H1 (cell line): Measurements from ENCODE around the gene FGD6. TPM values are rescaled to one million over a fixed set of nuclear protein-coding genes. Genes with fewer than 3 reads are reported as not detected.

Experiments
- CTCF ChIA-PET: fragments of 300-600 bp; sonication (Branson Sonifier 250); formaldehyde crosslinking; loops from one replicate; lab custom pipeline; 2021; ENCODE audit not compliant: partially characterized antibody; lab: Charles Lee
- POLR2A ChIA-PET: fragments of 300-600 bp; sonication (Branson Sonifier 250); formaldehyde crosslinking; loops from one replicate; lab custom pipeline; 2021; ENCODE audit warnings: inconsistent platforms; ENCODE audit not compliant: partially characterized antibody; lab: Charles Lee
- DNase-seq, 2 experiments: peaks; one replicate each; pipeline versions ENCODE4 v3.0.0 to v3.0.0-alpha.2; 2010 to 2022; ENCODE audit warnings: low spot score in 2 of 2, low read depth in 1 of 2, mixed read lengths in 1 of 2
- FAIRE-seq: peaks from 2 replicates; lab custom pipeline; 2011; peaks lifted over from hg19 to GRCh38; lab: Jason Lieb, UNC
- H2AFZ ChIP-seq: 2 replicates; pipeline ENCODE4 v1.8.1; 2012; ENCODE audit warnings: low read length, inconsistent platforms
- H2AK5ac ChIP-seq: 2 replicates; pipeline ENCODE4 v1.6.1; 2013; ENCODE audit warnings: low read depth, low read length
- H2BK120ac ChIP-seq: replicated peaks from 2 replicates; pipeline ENCODE3; 2013; ENCODE audit warnings: low read depth, low read length, inconsistent platforms
- H2BK12ac ChIP-seq: 2 replicates; pipeline ENCODE4 v1.6.1; 2013; ENCODE audit warnings: low read depth, low read length
- H2BK15ac ChIP-seq: 2 replicates; pipeline ENCODE4 v1.6.1; 2013; ENCODE audit warnings: low read length
- H2BK20ac ChIP-seq: 2 replicates; pipeline ENCODE4 v1.6.1; 2013; ENCODE audit warnings: low read length
- H2BK5ac ChIP-seq: 2 replicates; pipeline ENCODE4 v1.6.1; 2013; ENCODE audit warnings: low read depth, low read length
- H3K14ac ChIP-seq: 2 replicates; pipeline ENCODE4 v1.6.1; 2013; ENCODE audit warnings: inconsistent platforms; ENCODE audit not compliant: insufficient read length
- H3K18ac ChIP-seq: 2 replicates; pipeline ENCODE4 v1.6.1; 2013; ENCODE audit warnings: low read length; ENCODE audit errors: extremely low read depth
- H3K23ac ChIP-seq: 2 replicates; pipeline ENCODE4 v1.6.1; 2013; ENCODE audit warnings: inconsistent platforms; ENCODE audit not compliant: insufficient read length
- H3K23me2 ChIP-seq: 2 replicates; pipeline ENCODE4 v1.6.1; 2013; ENCODE audit warnings: low read depth, low read length
- H3K27ac ChIP-seq: 2 replicates; pipeline ENCODE4 v1.6.1; 2011; ENCODE audit warnings: low read depth, low read length, inconsistent platforms
- H3K27me3 ChIP-seq, 4 experiments: replicated peaks in 1 of 4; 1 replicate in 1 of 4; 2 replicates in 3 of 4; pipeline versions ENCODE4 v1.6.1 to v1.8.1; 2011 to 2013; ENCODE audit warnings: low read length in 3 of 4, mild to moderate bottlenecking in 3 of 4, inconsistent platforms in 2 of 4, mixed read lengths in 2 of 4, moderate library complexity in 1 of 4; ENCODE audit not compliant: control insufficient read depth in 3 of 4, insufficient read depth in 3 of 4; ENCODE audit errors: extremely low read depth in 1 of 4
- H3K36me3 ChIP-seq, 4 experiments: 2 replicates each; pipeline versions ENCODE4 v1.6.1 to v1.8.1; 2011 to 2013; ENCODE audit warnings: mild to moderate bottlenecking in 4 of 4, low read length in 3 of 4, moderate library complexity in 2 of 4, control low read depth in 1 of 4, inconsistent platforms in 1 of 4; ENCODE audit not compliant: insufficient read depth in 4 of 4, control insufficient read depth in 2 of 4
- H3K4ac ChIP-seq: replicated peaks from 2 replicates; pipeline ENCODE3; 2013; ENCODE audit warnings: low read length, low read depth, mixed read lengths, inconsistent platforms; ENCODE audit not compliant: insufficient read length
- H3K4me1 ChIP-seq, 4 experiments: replicated peaks in 1 of 4; 1 replicate in 1 of 4; 2 replicates in 3 of 4; pipeline versions ENCODE4 v1.6.1 to v1.8.1; 2011 to 2013; ENCODE audit warnings: low read length in 3 of 4, inconsistent platforms in 2 of 4, mixed read lengths in 1 of 4; ENCODE audit not compliant: insufficient read depth in 4 of 4, control insufficient read depth in 3 of 4
- H3K4me2 ChIP-seq, 2 experiments: 2 replicates each; pipeline versions ENCODE4 v1.6.1 to v1.8.1; 2011 to 2013; ENCODE audit warnings: low read depth in 2 of 2, low read length in 2 of 2, control low read depth in 1 of 2, inconsistent platforms in 1 of 2, mild to moderate bottlenecking in 1 of 2; ENCODE audit not compliant: insufficient read depth in 1 of 2
- H3K4me3 ChIP-seq, 4 experiments: fragments of 200-600, 300-600 bp in 1 of 4; sonication (generic), shearing (Covaris generic), sonication (Bioruptor Twin) in 1 of 4; 2 replicates each; pipeline versions ENCODE4 v1.5.1 to v1.8.1; 2011 to 2016; ENCODE audit warnings: low read length in 4 of 4, low read depth in 3 of 4, control low read depth in 2 of 4, inconsistent platforms in 2 of 4, mild to moderate bottlenecking in 2 of 4, mixed read lengths in 1 of 4, moderate library complexity in 1 of 4; ENCODE audit not compliant: insufficient read depth in 2 of 4; ENCODE audit errors: extremely low read depth in 1 of 4
- H3K56ac ChIP-seq: replicated peaks from 2 replicates; pipeline ENCODE3; 2013; ENCODE audit warnings: low read depth, mild to moderate bottlenecking, mixed read lengths, low read length, inconsistent platforms; ENCODE audit not compliant: insufficient read length
- H3K79me1 ChIP-seq: 2 replicates; pipeline ENCODE4 v1.6.1; 2013; ENCODE audit warnings: low read depth, low read length, control low read depth
- H3K79me2 ChIP-seq, 2 experiments: 2 replicates each; pipeline versions ENCODE4 v1.6.1 to v1.8.1; 2012 to 2013; ENCODE audit warnings: low read length in 2 of 2, mild to moderate bottlenecking in 2 of 2, inconsistent platforms in 1 of 2; ENCODE audit not compliant: insufficient read depth in 2 of 2, control insufficient read depth in 1 of 2
- H3K9ac ChIP-seq, 4 experiments: replicated peaks in 1 of 4; 1 replicate in 1 of 4; 2 replicates in 3 of 4; pipeline versions ENCODE4 v1.6.1 to v1.8.1; 2011 to 2013; ENCODE audit warnings: low read depth in 3 of 4, low read length in 3 of 4, control low read depth in 2 of 4, mild to moderate bottlenecking in 2 of 4, moderate library complexity in 2 of 4, inconsistent platforms in 1 of 4; ENCODE audit errors: extremely low read depth in 1 of 4
- H3K9me3 ChIP-seq, 2 experiments: 2 replicates each; pipeline versions ENCODE4 v1.6.1 to v1.8.1; 2012 to 2013; ENCODE audit warnings: mild to moderate bottlenecking in 2 of 2, moderate library complexity in 2 of 2, control low read depth in 1 of 2, inconsistent platforms in 1 of 2, low read depth in 1 of 2, low read length in 1 of 2, mixed read lengths in 1 of 2; ENCODE audit not compliant: insufficient read depth in 2 of 2
- H4K20me1 ChIP-seq, 2 experiments: replicated peaks in 1 of 2; 2 replicates each; pipeline versions ENCODE3 to v1.8.1; 2011 to 2013; ENCODE audit warnings: inconsistent platforms in 2 of 2, low read length in 2 of 2, mild to moderate bottlenecking in 1 of 2; ENCODE audit not compliant: insufficient read depth in 2 of 2, control insufficient read depth in 1 of 2
- H4K5ac ChIP-seq: 2 replicates; pipeline ENCODE4 v1.6.1; 2013; ENCODE audit warnings: low read length, low read depth, mixed read lengths, inconsistent platforms; ENCODE audit not compliant: insufficient read length
- H4K8ac ChIP-seq: 2 replicates; pipeline ENCODE4 v1.8.0; 2013; ENCODE audit warnings: mild to moderate bottlenecking, moderate library complexity, low read length, inconsistent platforms; ENCODE audit not compliant: insufficient read depth; ENCODE audit errors: extremely low read depth
- H4K91ac ChIP-seq: replicated peaks from 2 replicates; pipeline ENCODE3; 2013; ENCODE audit warnings: low read length, mixed read lengths, inconsistent platforms; ENCODE audit not compliant: insufficient read length
- CHD1 ChIP-seq: IDR thresholded peaks from 2 replicates; pipeline ENCODE4 v1.6.1; 2012; ENCODE audit warnings: low read depth, low read length, improper control_type of control experiment
- CHD2 ChIP-seq: IDR thresholded peaks from 2 replicates; pipeline ENCODE4 v1.6.1; 2012; ENCODE audit warnings: low read length, improper control_type of control experiment
- FOSL1 ChIP-seq: IDR thresholded peaks from 2 replicates; pipeline ENCODE4 v1.6.1; 2011; ENCODE audit warnings: mild to moderate bottlenecking, low read depth, low read length, moderate library complexity; ENCODE audit not compliant: insufficient read depth
- GABPA ChIP-seq: IDR thresholded peaks from 2 replicates; pipeline ENCODE4 v1.6.1; 2011; ENCODE audit warnings: mild to moderate bottlenecking, low read length, moderate library complexity, borderline replicate concordance; ENCODE audit not compliant: insufficient read depth
- HDAC2 ChIP-seq, 2 experiments: fragments of 300-600 bp in 1 of 2; sonication (generic) in 1 of 2; IDR thresholded peaks; 2 replicates each; pipeline ENCODE4 v1.6.1; 2011 to 2012; ENCODE audit warnings: low read depth in 2 of 2, low read length in 2 of 2, mild to moderate bottlenecking in 2 of 2, moderate library complexity in 2 of 2, borderline replicate concordance in 1 of 2, inconsistent platforms in 1 of 2
- KDM1A ChIP-seq: fragments of 200-600, 300-600 bp; sonication (generic); IDR thresholded peaks from 2 replicates; pipeline ENCODE4 v1.7.1; 2016; ENCODE audit warnings: mild to moderate bottlenecking, low read length, borderline replicate concordance
- NRF1 ChIP-seq: IDR thresholded peaks from 2 replicates; pipeline ENCODE4 v1.6.1; 2011; ENCODE audit warnings: mild to moderate bottlenecking, low read depth, low read length, improper control_type of control experiment
- PHF8 ChIP-seq: fragments of 200-600 bp; sonication (generic); conservative IDR thresholded peaks from 2 replicates; pipeline ENCODE4 v1.7.1; 2012; ENCODE audit warnings: low read depth, mild to moderate bottlenecking, inconsistent platforms, low read length, moderate library complexity
- POLR2AphosphoS5 ChIP-seq: IDR thresholded peaks from 2 replicates; pipeline ENCODE4 v1.6.1; 2011; ENCODE audit warnings: low read depth, low read length
- RXRA ChIP-seq: IDR thresholded peaks from 2 replicates; pipeline ENCODE4 v1.6.1; 2011; ENCODE audit warnings: low read depth, mild to moderate bottlenecking, low read length, moderate library complexity; ENCODE audit not compliant: insufficient read depth
- SAP30 ChIP-seq: fragments of 300-600 bp; sonication (generic); IDR thresholded peaks from 2 replicates; pipeline ENCODE4 v1.7.1; 2012; ENCODE audit warnings: low read length, moderate library complexity, mild to moderate bottlenecking, inconsistent platforms; ENCODE audit not compliant: insufficient read depth, insufficient replicate concordance
- SP4 ChIP-seq: IDR thresholded peaks from 2 replicates; pipeline ENCODE4 v1.6.1; 2012; ENCODE audit warnings: low read length, inconsistent platforms
- WGBS, 2 experiments: shearing (Covaris generic) in 1 of 2; methylation state at CpG; one replicate each; pipeline versions ENCODE4 v1.1.6 to v1.1.7; 2013 to 2015; ENCODE audit warnings: low lambda C conversion rate in 2 of 2, mixed read lengths in 2 of 2, inconsistent platforms in 1 of 2, low coverage in 1 of 2, missing lambda C conversion rate in 1 of 2; ENCODE audit not compliant: insufficient replicate concordance in 2 of 2, insufficient coverage in 1 of 2, insufficient read length in 1 of 2; ENCODE audit errors: extremely low coverage in 1 of 2, missing lambda C conversion rate in 1 of 2; 5-methylcytosine and 5-hydroxymethylcytosine counted together
- polyA plus RNA-seq, 7 experiments: library from polyadenylated mRNA; depleted of rRNA in 3 of 7; stranded (reverse) in 5 of 7; unstranded in 2 of 7; fragments of >200 nt in 5 of 7; fragments of 200-250 nt in 2 of 7; gene quantifications; 1 replicate in 5 of 7; 2 replicates in 1 of 7; 4 replicates in 1 of 7; pipeline versions ENCODE4 v1.2.1 to v1.2.3, GENCODE V29; 2011 to 2013; ENCODE audit warnings: missing spikeins in 2 of 7, mixed read lengths in 2 of 7
- total RNA-seq: library from RNA; stranded (reverse); fragmentation: NEBNext Ultra II Directional; extraction: Animal tissue kit (Norgen Biotek cat#: 25700); gene quantifications from 2 replicates; pipeline ENCODE4 v1.2.1, GENCODE V29; 2021
- TF ChIP-seq, protein P1 (sequence below): IDR thresholded peaks from 2 replicates; pipeline ENCODE4 v1.6.1; 2012; ENCODE audit warnings: inconsistent platforms

The FGD6 gene
- total and polyA plus RNA-seq, 2 of the 8 experiments (the other 6 are each of a cell fraction or from before 2014, with no cell fraction given), result 12.2 to 24.3 TPM

- DNase-seq, result no peak
- H3K4me2 ChIP-seq, result no peak overlapping the region
- H2AK5ac ChIP-seq, result no peak overlapping the region
- no peaks in the 10 kb centered on the region; a peak in 1 of 7 replicates for H3K4me1 ChIP-seq
- H3K27ac ChIP-seq, result no peak overlapping the region
- ChIA-PET POLR2A (interaction anchor here (1.1 kb wide), 1 partner anchor 27 kb away, joined by 3 read pairs; the partner anchor contains the start of genes FGD6 and VEZT), CTCF (no interaction called here)
- H3K9me3 ChIP-seq, result no peaks in the 10 kb centered on the region
- H3K23ac ChIP-seq, result no peak overlapping the region
- no peak overlapping the region for H4K91ac ChIP-seq
- no peak overlapping the region for H4K5ac ChIP-seq
- no peak overlapping the region for H3K4ac ChIP-seq
- no peak overlapping the region for H3K4me3 ChIP-seq
- H4K20me1 ChIP-seq, result peaks cover 2 to 5% of the 10 kb centered on the region in 2 experiments
- FAIRE-seq, result no peak
- no peak overlapping the region for H2BK20ac ChIP-seq
- H3K79me2 ChIP-seq, result peaks cover 0 to 70% of the 10 kb centered on the region in 2 experiments; a peak in 2 of 4 replicates
- H3K36me3 ChIP-seq, result peaks cover 0 to 14% (median 3%) of the 10 kb centered on the region in 4 experiments; a peak in 2 of 8 replicates
- H3K79me1 ChIP-seq, result peaks cover 3% of the 10 kb centered on the region
- H2AFZ ChIP-seq, result no peak overlapping the region
- H3K18ac ChIP-seq, result no peak overlapping the region; the same call in 1 of the 2 replicates
- no peaks in the 10 kb centered on the region for H3K27me3 ChIP-seq
- no peak overlapping the region for H2BK15ac ChIP-seq
- H2BK12ac ChIP-seq, result no peak overlapping the region
- no peak overlapping the region for H2BK5ac ChIP-seq
- H3K56ac ChIP-seq, result no peak overlapping the region
- TF ChIP-seq FOSL1 (no peak), GABPA (no peak), RXRA (no peak), PHF8 (no peak), KDM1A (no peak), SAP30 (no peak), CHD1 (no peak), SP4 (no peak), CHD2 (no peak), POLR2AphosphoS5 (no peak), HDAC2 (IDR thresholded peaks at IDR 0.05; ENCODE audit: borderline replicate concordance in 1 of 2, low read depth in 2 of 2, low read length in 2 of 2) (no peak), NRF1 (no peak)
- TF ChIP-seq, protein P1, sequence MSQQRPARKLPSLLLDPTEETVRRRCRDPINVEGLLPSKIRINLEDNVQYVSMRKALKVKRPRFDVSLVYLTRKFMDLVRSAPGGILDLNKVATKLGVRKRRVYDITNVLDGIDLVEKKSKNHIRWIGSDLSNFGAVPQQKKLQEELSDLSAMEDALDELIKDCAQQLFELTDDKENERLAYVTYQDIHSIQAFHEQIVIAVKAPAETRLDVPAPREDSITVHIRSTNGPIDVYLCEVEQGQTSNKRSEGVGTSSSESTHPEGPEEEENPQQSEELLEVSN, result no peak
- no peak overlapping the region for H3K9ac ChIP-seq
- no peak overlapping the region for H2BK120ac ChIP-seq
- 74% methylated on average over 3 of the region's 3 CpGs; no CpG with 5 or more reads in 1 of the 2 experiments for WGBS, 2 experiments
- H3K14ac ChIP-seq, result no peak overlapping the region
- H3K23me2 ChIP-seq, result no peaks in the 10 kb centered on the region
- no peak overlapping the region for H4K8ac ChIP-seq
These were observed 27.1 kb upstream of the FGD6 start for GRCh38 chr12:95244350-95244749.
